ENCODE measurements around the gene BRICD5.

BRICD5 gene

DNA sequence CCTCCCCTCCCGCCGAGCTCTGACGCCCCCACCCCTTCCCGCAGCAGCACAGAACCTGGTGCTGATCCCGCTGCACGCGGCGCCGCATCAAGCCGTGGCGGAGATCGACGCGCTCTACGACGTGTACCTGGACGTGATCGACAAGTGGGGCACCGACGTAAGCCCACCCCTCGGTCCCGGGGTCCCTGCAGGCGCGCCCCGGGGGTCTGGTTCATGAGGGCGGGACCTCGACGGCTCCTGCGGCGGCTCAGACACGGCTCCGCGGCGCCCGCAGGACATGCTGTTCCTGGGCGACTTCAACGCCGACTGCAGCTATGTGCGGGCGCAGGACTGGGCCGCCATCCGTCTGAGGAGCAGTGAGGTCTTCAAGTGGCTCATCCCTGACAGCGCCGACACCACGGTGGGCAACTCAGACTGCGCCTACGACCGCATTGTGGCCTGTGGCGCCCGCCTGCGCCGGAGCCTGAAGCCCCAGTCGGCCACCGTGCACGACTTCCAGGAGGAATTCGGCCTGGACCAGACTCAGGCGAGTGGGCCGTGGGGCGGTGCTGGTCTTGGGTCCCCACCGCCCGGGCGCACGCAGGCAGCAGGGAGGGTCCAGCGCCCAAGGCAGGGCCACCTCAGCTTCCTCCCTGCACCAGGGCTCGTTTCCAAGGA, 27.0 kb upstream of the BRICD5 start:
- no peak for DNase-seq (ENCODE audit: low read depth, low spot score)

DNA sequence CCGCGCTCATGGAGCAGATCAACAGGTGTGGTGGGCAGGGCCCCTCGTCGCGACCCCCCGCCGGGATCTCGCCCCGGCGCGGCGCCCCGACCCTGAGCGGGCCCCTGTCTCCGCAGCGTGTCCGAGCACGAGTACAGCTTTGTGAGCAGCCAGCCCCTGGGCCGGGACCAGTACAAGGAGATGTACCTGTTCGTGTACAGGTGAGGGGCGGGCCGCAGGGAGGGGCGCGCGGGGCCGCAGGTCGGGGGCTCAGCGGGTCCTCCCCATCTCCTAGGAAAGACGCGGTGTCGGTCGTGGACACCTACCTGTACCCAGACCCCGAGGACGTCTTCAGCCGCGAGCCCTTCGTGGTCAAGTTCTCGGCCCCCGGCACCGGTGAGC, 26.4 kb upstream of the BRICD5 start:
- no peak for DNase-seq (ENCODE audit: low read depth, low spot score)

DNA sequence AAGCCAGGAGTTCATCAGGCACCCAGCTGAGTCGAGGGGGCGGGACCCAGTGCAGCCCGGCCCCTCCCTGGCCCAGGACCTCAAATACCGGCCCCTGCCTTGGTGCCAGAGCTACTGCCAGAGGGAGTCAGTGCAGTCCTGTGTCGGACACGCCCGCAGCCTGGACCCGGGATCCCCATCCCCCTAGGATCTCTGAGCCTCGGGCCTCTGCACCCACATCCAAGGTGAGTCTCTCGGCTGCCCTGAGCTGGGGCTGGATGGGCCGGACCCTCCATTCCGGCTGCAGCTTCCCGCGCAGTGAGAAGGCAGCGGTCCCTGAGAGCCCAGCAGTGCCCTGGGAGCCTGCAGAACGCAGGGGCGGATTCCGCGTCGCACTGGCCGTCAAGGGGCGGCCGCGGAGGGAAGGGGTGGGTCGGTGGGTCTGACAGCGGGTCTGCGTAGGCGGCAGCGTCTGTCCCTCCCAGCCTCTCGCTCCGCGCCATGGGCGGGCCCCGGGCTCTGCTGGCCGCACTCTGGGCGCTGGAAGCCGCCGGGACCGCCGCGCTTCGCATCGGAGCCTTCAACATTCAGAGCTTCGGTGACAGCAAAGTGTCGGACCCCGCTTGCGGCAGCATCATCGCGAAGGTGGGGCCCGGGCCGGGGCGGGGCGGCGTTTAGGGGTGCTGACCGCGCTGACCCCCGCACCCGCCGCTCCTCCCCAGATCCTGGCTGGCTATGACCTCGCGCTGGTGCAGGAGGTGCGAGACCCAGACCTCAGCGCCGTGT, 25.9 kb upstream of the BRICD5 start, which contains the start of gene DNASE1L2:
DNASE1L2 (plus strand) TSS at position 108 of the 765 bp plus-strand sequence; CDS start at position 481, 373 bp downstream.
- DNase-seq (ENCODE audit: low read depth, low spot score), result no peak

DNA sequence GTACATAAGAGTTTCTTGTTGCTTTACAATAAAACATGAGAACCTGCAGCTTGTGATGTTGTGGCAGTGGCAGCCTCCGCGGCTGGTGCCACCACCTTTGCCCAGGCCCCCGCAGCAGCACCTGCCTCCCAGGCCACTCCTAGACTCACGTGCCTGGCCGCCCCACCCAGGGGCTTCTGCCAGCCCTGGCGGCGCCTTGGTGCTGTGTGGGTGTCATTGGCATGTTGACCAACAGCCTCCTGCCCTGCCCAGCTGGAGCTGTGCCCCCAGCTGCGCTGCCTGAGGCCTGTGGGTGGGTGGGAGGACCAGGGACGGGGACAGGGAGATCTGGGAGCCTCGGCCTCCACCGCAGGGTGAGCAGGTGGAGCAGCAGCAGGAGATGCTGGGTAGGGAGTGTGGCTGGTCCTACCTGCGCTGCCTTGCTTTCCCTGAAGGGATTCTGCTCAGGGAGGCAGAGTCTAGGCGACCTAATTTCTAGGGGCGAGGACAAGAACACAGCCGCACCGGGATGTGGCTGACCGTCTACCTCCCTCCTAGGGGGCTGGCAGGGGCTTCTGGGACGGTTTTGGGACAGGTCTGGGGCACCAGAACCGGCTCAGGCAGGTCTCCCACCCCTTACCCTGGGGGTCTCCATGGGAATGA, 25.2 kb upstream of the BRICD5 start:
- no peak for DNase-seq (ENCODE audit: low read depth, low spot score)

DNA sequence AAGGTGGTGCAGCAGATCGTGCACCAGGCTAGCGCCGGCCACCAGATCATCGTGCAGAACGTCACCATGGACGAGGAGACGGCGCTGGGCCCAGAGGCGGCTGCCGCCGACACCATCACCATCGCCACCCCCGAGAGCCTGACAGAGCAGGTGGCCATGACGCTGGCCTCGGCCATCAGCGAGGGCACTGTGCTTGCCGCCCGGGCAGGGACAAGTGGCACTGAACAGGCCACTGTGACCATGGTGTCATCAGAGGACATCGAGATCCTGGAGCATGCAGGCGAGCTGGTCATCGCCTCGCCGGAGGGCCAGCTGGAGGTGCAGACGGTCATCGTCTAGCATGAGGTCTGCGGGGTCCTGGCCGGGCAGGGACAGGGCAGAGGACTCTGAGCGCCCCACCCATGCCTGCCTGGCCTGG, 24.6 kb upstream of the BRICD5 start:
- no peak for DNase-seq (ENCODE audit: low read depth, low spot score)

DNA sequence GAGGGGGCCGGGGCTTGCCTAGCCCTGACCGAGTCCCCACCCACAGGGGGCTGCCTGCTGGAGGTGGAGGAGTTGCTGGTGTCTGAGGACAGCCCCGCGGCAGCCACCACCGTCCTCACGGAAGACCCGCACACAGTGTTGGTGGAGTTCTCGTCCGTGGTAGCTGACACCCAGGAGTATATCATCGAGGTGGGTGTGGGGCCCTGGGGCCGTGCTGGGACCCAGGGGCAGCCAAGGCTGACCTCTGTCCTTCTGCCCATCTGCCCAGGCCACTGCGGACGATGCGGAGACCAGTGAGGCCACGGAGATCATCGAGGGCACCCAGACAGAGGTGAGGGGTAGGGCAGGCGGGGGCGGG, 24.1 kb upstream of the BRICD5 start:
- no peak for DNase-seq (ENCODE audit: low read depth, low spot score)

DNA sequence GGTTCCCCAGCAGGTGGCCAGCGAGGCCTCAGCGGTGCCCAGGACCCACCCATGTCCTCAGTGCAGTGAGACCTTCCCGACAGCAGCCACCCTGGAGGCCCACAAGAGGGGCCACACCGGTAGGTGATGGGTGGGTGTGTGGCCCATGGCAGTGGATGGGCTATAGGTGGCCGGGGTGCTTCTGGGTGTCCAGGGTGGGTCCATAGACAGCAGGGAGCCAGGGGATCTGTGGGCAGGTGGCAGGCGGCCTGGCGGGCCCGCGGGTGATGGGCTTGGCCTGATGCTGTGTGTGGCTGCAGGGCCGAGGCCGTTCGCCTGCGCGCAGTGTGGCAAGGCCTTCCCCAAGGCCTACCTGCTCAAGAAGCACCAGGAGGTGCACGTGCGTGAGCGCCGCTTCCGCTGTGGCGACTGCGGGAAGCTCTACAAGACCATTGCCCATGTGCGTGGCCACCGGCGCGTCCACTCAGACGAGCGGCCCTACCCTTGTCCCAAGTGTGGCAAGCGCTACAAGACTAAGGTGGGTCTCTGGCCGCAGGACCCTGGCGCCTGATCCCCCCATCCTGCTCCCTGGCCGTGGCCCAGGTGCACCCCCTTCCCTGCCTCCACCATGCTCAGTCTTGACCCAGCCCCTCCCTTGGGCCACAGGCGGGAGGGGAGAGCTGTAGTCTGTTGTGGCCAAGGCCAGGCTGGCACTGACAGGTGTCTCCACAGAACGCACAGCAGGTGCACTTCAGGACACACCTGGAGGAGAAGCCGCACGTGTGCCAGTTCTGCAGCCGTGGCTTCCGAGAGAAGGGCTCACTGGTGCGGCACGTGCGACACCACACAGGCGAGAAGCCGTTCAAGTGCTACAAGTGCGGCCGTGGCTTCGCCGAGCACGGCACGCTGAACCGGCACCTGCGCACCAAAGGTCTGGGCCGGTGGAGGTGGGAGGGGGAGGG, 23.5 kb upstream of the BRICD5 start:
- DNase-seq (ENCODE audit: low read depth, low spot score), result no peak

DNA sequence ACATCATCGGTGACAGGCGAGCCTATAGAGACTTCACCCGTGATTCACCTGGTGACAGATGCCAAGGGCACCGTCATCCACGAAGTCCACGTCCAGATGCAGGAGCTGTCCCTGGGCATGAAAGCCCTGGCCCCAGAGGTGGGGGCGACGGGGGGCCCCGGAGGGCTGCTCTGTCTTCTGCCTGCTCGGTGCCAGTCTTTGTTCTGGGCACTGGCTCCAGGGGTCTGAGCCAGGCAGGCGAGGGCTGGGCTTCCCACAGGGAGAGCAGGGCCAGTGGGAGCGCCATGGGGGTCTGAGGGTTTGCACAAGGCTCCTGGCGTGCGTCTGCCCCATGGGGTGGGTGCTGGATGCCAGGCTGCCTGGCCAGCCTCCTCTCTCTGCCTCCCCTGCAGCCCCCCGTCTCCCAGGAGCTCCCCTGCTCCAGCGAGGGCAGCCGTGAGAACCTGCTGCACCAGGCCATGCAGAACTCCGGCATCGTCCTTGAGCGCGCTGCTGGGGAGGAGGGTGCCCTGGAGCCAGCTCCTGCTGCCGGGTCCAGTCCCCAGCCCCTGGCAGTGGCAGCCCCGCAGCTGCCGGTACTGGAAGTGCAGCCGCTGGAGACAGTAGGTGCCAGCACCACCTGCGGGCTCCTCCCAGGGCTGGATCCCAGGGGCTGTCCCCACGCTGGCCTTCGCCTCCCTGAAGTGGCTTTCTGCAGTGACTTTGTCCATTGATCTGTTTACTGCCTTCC, 22.5 kb upstream of the BRICD5 start:
- DNase-seq (ENCODE audit: low read depth, low spot score), result no peak

DNA sequence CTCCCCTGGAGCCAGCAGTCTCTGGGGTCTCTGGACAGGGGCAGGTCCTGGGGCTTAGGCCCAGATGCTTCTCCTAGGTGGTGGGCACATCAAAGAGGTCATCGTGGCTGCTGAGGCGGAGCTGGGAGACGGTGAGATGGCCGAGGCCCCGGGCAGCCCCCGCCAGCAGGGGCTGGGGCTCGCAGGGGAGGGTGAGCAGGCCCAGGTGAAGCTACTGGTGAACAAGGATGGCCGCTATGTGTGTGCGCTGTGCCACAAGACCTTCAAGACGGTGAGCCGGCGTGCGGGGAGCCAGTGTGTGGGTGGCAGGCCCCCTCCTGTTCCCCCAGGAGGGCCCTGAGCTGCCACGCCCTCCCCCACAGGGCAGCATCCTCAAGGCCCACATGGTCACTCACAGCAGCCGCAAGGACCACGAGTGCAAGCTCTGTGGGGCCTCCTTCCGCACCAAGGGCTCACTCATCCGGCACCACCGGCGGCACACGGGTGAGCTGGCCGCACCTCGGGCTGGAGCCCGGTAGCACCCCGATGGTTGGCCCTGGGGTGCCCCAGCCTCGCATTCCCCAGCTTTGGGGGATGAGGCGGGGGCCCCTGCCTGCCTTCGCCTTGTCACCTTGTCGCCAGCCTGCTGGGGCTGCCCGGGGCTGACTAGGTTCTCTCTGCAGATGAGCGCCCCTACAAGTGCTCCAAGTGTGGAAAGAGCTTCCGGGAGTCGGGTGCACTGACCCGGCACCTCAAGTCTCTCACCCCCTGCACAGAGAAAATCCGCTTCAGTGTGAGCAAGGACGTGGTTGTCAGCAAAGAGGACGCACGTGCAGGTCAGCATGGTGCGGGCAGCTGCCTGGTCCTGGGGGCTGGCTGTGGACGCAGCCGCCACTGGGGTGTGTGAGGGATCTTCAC, 21.7 kb upstream of the BRICD5 start:
- no peak for DNase-seq (ENCODE audit: low read depth, low spot score)

DNA sequence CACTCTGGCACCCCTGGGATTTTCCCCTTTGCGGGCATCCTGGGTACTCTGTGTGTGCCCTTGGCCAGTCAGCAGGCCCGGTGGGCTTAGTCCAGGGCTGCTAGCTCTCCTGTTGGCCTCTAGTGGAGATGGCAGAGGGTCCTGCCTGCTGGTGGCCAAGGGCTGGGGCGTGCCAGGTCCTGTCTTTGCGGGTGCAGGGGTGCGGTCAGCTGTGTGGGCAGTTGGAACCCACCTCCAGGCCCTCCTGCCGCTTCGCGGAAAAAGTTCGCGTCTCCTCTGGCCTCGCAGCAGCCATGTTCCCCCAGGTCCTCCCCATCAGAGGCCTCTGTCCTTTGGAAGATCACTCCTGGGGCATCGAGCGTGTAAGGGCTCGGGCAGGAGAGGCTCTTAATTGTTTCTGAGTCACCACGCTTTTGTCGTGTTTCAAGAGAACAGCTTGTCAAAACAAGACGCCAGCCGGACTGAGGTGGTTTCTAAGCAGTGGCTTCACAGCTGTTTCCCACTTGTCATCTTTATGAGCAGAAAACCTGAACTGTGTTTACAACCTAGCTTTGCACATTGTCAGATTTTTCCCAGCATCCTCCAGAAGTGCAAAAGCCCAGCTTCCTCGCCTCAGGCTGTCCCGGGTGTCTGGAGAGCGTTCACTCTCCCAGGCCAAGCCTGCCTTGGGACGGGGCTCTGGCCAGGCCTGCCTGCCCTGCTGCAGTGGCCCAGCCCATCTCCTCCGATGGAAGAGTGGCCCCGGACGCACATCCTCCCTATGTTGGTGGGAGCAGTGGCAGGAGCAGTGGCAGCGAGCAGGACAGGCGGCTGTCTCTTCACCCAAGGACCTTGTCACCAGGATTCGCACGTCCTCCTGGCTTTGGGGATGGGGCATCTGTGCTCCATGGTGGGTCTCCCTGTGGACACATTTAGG, 20.6 kb upstream of the BRICD5 start:
- DNase-seq (ENCODE audit: low read depth, low spot score), result no peak

DNA sequence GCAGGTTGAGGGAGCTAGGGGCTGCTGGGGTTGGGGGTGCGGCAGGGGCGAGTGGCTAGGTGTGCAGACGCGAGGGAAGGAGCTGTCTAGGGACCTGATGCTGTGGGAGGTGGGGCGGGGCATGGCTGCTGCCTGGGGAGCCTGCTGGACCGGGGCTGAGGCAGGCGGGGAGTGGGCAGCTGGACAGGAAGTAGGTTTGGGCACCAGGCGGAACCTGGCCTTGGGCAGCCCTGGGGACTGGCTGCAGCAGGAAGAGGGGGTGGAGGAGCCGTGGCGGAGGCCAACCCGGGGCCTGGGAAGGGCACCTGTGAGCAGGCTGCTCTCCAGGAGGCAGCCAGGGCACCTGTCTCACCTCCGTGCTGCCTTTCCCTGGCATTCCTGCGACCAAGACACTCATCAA, 19.7 kb upstream of the BRICD5 start:
- DNase-seq (ENCODE audit: low read depth, low spot score), result no peak

DNA sequence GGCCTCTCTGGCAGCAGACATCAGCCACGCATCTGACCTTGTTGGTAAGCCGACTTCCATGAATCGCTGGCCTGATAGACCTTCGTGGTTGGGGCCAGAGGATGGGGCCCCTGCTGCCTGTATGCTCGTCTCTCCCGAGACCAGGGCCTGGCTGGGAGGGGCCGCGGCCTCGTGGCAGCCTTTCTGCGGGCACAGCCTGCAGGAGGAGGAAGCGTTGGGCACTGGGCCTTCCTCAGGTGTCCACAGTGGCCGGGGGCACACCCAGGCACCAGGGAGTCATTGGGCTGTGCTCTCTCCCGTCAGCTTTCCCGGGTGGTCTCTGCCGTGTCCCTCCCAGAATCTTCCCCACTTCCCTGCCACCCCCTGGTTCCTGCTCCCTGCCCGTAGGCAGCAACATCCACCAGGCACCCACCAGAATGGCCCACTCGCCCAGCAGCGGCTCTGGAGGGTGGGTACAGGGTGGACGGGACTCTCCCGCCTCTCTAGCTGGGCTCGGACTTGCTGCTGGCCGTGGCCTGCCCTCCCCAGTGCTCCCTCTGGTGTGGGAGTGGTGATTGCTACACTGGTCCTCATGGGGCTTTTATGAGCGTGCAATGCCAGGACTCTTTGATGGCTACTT, 19.1 kb upstream of the BRICD5 start:
- no peak for DNase-seq (ENCODE audit: low read depth, low spot score)

DNA sequence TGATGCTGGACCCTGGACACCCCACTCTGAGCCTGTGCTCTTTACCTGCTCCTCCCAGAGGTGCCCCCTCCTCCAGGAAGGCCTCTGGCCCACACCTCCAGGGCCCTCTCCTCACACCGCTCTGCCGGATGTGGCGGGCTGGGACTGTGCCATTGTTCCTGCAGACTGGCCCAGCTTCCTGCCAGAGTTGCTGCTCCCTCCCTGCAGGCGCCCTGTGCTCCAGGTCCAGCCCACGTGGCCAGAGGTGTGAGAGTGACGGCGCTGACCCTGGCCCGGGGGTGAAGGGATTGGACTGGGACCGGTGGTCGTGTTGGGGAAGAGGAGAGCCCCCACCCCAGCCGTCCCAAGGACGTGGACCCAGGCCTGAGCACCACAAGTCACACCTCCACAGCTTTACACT, 18.4 kb upstream of the BRICD5 start:
- no peak for DNase-seq (ENCODE audit: low read depth, low spot score)

DNA sequence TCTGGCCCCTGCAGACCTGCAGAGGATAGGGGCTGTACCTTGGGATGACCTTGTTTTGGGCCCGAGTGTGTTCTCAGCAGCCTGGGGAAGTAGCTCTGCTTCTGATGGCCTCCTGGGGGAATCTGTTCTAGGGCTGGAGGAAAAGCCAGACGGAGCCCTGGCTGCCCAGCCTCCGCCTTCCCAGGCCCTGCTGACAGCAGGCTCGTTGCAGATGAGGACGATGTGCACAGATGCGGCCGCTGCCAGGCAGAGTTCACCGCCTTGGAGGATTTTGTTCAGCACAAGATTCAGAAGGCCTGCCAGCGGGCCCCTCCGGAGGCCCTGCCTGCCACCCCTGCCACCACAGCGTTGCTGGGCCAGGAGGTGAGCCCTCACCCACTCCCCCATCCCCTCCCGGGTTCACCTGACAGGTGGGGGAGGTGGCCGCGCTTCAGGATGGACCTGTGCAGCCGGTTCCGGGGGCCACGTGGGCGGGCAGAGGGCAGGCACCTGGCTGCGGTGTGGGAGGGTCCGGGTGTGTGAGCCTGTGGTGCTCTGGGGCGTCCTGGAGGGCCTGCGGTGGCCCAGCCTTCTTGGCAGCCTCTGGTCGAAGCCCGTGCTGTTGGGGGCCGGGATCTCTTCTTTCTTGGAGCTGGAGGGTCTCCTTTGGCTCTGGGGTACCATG, 17.6 kb upstream of the BRICD5 start:
- no peak for DNase-seq (ENCODE audit: low read depth, low spot score)

DNA sequence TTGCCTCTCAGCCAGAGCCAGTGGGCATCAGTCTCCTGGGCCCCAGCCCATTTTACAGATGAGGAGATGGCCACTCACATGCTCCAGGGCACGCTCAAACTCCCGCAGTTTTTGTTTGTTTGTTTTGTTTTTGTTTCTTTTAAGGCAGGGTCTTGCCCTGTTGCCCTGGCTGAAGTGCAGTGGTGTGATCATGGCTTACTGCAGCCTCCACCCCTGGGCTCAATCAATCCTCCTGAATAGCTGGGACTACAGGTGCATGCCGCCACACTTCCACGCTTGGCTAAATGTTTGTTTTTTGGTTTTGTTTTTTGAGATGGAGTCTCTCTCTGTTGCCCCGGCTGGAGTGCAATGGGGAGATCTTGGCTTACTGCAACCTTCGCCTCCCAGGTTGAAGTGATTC, 16.3 kb upstream of the BRICD5 start:
- DNase-seq (ENCODE audit: low read depth, low spot score), result no peak

DNA sequence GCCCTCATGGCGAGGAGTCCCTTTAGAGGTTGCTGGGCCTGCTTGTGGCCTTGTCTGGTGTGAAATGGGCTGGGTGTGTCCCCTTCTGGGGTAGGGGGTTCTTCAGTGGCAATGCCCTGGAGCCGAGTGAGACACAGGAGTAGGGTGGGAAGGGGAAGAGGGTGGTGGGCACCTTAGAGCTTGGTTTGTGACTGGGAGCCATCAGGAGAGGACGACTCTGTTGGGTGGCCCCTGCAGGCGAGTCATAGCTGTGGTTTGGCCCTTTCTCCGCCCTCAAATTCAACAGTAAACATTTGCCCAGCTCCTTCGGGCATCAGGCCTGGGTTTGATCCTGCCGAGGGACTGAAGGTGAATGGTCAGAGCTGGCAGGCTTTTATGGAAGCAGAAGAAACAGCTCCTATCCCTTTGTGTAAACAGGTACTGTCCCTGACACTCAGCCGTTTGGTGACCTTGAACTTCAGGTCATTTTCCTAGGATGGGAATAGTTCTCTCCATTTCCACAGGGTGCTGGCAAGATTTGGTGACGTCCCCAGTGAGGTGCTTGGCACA, 15.7 kb upstream of the BRICD5 start:
- DNase-seq (ENCODE audit: low read depth, low spot score), result no peak

DNA sequence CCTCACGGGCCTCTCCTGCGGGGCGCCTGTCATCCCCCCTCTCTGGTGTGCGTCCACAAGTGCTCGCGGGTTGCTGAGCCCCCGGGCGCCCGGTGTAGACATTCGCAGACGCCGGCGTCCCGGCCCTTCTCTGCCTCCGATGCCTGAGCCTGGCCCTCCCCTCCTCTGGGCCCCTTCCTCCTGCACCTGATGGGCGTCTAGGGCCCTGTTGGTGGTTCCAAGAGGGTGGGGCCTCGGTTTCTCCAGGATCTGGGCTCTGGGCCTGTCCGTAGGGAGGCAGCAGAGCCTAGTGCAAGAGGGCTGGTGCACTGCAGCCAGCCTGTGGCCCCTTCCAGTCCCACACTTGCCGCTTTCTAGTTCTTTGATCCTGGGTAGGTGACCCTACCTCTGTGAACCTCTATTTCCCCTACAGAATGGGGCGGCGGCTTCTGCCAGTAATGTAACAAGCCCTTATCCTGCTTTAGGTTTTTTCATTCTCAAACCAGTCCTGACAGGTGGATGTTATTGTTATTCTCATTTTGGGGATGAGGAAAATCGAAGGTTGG, 13.4 kb upstream of the BRICD5 start:
- no peak for DNase-seq (ENCODE audit: low read depth, low spot score)
